Stimulated activated CD4-positive, alpha-beta T cell treated with anti-CD3 and anti-CD28 coated beads, Interleukin-12 subunit alpha, Interleukin-12 subunit beta, amount 100 ng/mL, for 24 hours (primary cell): Measurements from ENCODE around the gene REM2.
A peak's percentile ranks its signal among the peaks of the same experiment; 100 is the strongest.

Source experiments
- DNase-seq, 2 experiments: peaks; one replicate each; pipeline ENCODE4 v3.0.0-alpha.2; 2020; ENCODE audit warnings: low read depth in 2 of 2

The REM2 gene

GRCh38 chr14:22872833-22873520, 10.0 kb upstream of the REM2 start:
- DNase-seq = no peak

- no peak for DNase-seq
Observed at GRCh38 chr14:22875003-22875747, 7.8 kb upstream of the REM2 start.

GRCh38 chr14:22875748-22876319, 7.2 kb upstream of the REM2 start:
- DNase-seq = no peak

GRCh38 chr14:22877000-22877501, 6.0 kb upstream of the REM2 start:
- DNase-seq = no peak

GRCh38 chr14:22878271-22879246, 4.5 kb upstream of the REM2 start:
- DNase-seq = no peak

- DNase-seq = no peak
Observed at GRCh38 chr14:22882064-22882463, 958 bp upstream of the REM2 start.

GRCh38 chr14:22882529-22883172, 371 bp upstream of the REM2 start:
- no peak for DNase-seq

GRCh38 chr14:22884076-22884737, 1.2 kb downstream of the REM2 start:
- DNase-seq = no peak

- no peak for DNase-seq
Observed at GRCh38 chr14:22884738-22885523, 1.9 kb downstream of the REM2 start.

GRCh38 chr14:22885975-22886374, 3.0 kb downstream of the REM2 start:
- no peak for DNase-seq

- DNase-seq = peak; percentile 33 to 66
Observed at GRCh38 chr14:22886500-22887259, 3.7 kb downstream of the REM2 start.

- peak in 1 of 2 experiments; percentile 13 for DNase-seq
Observed at GRCh38 chr14:22887260-22887989, 4.4 kb downstream of the REM2 start.

- peak; percentile 33 to 39 for DNase-seq
Observed at GRCh38 chr14:22887990-22888378, 5.0 kb downstream of the REM2 start.

- no peak for DNase-seq
Observed at GRCh38 chr14:22888662-22889061, 5.6 kb downstream of the REM2 start.

- DNase-seq = no peak
Observed at GRCh38 chr14:22890416-22890815, 7.4 kb downstream of the REM2 start.

- DNase-seq = no peak
Observed at GRCh38 chr14:22892488-22892887, 9.5 kb downstream of the REM2 start.

- no peak for DNase-seq
Observed at GRCh38 chr14:22893706-22894105, 10.7 kb downstream of the REM2 start.

GRCh38 chr14:22895402-22895801, 12.4 kb downstream of the REM2 start:
- no peak for DNase-seq
